SU-DHL-6 (cell line): Measurements from ENCODE around the gene ARPP19.

Source experiments
- H2AFZ ChIP-seq: fragments of 200-600 bp; sonication (generic); 2 replicates; pipeline ENCODE4 v1.6.1; 2014; ENCODE audit warnings: low read depth, mild to moderate bottlenecking, moderate library complexity, mixed read lengths, antibody characterized with exemption, low read length; ENCODE audit not compliant: severe bottlenecking
- H3F3A ChIP-seq: fragments of 200-600 bp; shearing (Covaris generic); 2 replicates; pipeline ENCODE4 v1.6.0; 2016; ENCODE audit warnings: antibody characterized with exemption, mild to moderate bottlenecking; ENCODE audit not compliant: insufficient read depth
- H3K27ac ChIP-seq: fragments of 200-600 bp; sonication (generic); 2 replicates; pipeline ENCODE4 v1.5.1; 2016; ENCODE audit warnings: low read depth, mild to moderate bottlenecking, low read length, moderate library complexity, mixed read lengths
- H3K27me3 ChIP-seq: fragments of 200-600 bp; sonication (generic), shearing (Covaris generic); 2 replicates; pipeline ENCODE4 v1.6.0; 2014; ENCODE audit warnings: mild to moderate bottlenecking, low read length
- H3K36me3 ChIP-seq: fragments of 200-600 bp; sonication (generic); 2 replicates; pipeline ENCODE4 v1.6.1; 2014; ENCODE audit warnings: mild to moderate bottlenecking, low read length, mixed read lengths
- H3K4me2 ChIP-seq: fragments of 300-600, 200-600 bp; shearing (Covaris generic), sonication (generic); 2 replicates; pipeline ENCODE4 v1.6.0; 2014; ENCODE audit warnings: low read length, low read depth, mild to moderate bottlenecking; ENCODE audit not compliant: poor library complexity, severe bottlenecking
- H3K4me3 ChIP-seq: fragments of 200-600 bp; sonication (generic); 2 replicates; pipeline ENCODE4 v1.5.1; 2014; ENCODE audit warnings: antibody characterized with exemption, low read length, mild to moderate bottlenecking, mixed read lengths; ENCODE audit not compliant: insufficient read depth, poor library complexity, severe bottlenecking
- H3K79me2 ChIP-seq: fragments of 200-600 bp; sonication (generic); 2 replicates; pipeline ENCODE4 v1.6.1; 2014; ENCODE audit warnings: mild to moderate bottlenecking, low read length, moderate library complexity; ENCODE audit not compliant: insufficient read depth
- H3K9ac ChIP-seq: fragments of 200-600 bp; sonication (generic); 2 replicates; pipeline ENCODE4 v1.7.0; 2014; ENCODE audit warnings: mild to moderate bottlenecking, low read length
- H3K9me2 ChIP-seq: fragments of 200-600 bp; sonication (generic); replicated peaks from 2 replicates; pipeline ENCODE4 v1.6.1; 2014; ENCODE audit warnings: low read length; ENCODE audit not compliant: insufficient read depth
- H3K9me3 ChIP-seq: fragments of 200-600 bp; sonication (generic); 2 replicates; pipeline ENCODE4 v1.6.1; 2014; ENCODE audit warnings: low read length, mixed read lengths; ENCODE audit not compliant: insufficient read depth
- H4K20me1 ChIP-seq: fragments of 200-600 bp; sonication (generic); 2 replicates; pipeline ENCODE4 v1.6.1; 2014; ENCODE audit warnings: low read depth, mild to moderate bottlenecking, antibody characterized with exemption, low read length, moderate library complexity, mixed read lengths
- EZH2phosphoT487 ChIP-seq: fragments of 200-600 bp; sonication (generic), shearing (Covaris generic); conservative IDR thresholded peaks from 2 replicates; pipeline ENCODE4 v1.6.1; 2018; ENCODE audit warnings: mild to moderate bottlenecking, antibody characterized with exemption, low read length, moderate library complexity, mixed read lengths
- TF ChIP-seq, protein P1 (sequence below): fragments of 200-600 bp; sonication (generic); IDR thresholded peaks from one replicate; pipeline ENCODE4 v1.5.1; 2017; ENCODE audit warnings: antibody characterized with exemption, mild to moderate bottlenecking, low read length, moderate library complexity; ENCODE audit not compliant: insufficient read depth, poor library complexity, severe bottlenecking

Gene ARPP19

DNA sequence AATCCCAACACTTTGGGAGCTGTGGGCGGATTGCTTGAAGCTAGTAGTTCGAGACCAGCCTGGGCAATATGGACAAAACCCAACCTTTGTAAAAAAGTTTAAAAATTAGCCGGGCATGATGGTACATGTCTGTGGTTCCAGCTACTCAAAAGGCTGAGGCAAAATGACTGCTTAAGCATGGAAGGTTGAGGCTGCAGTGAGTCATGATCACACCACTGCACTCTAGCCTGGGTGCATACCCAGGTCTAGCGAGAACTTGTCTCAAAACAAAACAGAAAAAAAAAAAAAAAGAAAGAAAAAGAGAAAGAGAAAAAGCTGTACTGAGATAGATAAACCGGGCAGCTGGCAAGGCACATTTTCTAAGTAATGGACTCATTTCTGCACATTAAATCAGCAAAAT is 10.6 kb downstream of the ARPP19 start:
- no peaks in the 10 kb centered on the region for H3K9me3 ChIP-seq
- no peak overlapping the region for H3K27ac ChIP-seq
- no peaks in the 10 kb centered on the region for H3K27me3 ChIP-seq
- H4K20me1 ChIP-seq: peaks cover 37% of the 10 kb centered on the region
- TF ChIP-seq EZH2phosphoT487: no peak
- TF ChIP-seq, protein P1, sequence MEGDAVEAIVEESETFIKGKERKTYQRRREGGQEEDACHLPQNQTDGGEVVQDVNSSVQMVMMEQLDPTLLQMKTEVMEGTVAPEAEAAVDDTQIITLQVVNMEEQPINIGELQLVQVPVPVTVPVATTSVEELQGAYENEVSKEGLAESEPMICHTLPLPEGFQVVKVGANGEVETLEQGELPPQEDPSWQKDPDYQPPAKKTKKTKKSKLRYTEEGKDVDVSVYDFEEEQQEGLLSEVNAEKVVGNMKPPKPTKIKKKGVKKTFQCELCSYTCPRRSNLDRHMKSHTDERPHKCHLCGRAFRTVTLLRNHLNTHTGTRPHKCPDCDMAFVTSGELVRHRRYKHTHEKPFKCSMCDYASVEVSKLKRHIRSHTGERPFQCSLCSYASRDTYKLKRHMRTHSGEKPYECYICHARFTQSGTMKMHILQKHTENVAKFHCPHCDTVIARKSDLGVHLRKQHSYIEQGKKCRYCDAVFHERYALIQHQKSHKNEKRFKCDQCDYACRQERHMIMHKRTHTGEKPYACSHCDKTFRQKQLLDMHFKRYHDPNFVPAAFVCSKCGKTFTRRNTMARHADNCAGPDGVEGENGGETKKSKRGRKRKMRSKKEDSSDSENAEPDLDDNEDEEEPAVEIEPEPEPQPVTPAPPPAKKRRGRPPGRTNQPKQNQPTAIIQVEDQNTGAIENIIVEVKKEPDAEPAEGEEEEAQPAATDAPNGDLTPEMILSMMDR: no peak
- no peak overlapping the region for H3K4me3 ChIP-seq
- no peaks in the 10 kb centered on the region for H3K9me2 ChIP-seq
- peaks cover 12% of the 10 kb centered on the region; the same call in 1 of the 2 replicates for H3F3A ChIP-seq
- peaks cover 90% of the 10 kb centered on the region for H3K79me2 ChIP-seq
- no peak overlapping the region for H3K4me2 ChIP-seq
- no peak overlapping the region for H2AFZ ChIP-seq
- peaks cover 45% of the 10 kb centered on the region for H3K36me3 ChIP-seq
- no peak overlapping the region for H3K9ac ChIP-seq

DNA sequence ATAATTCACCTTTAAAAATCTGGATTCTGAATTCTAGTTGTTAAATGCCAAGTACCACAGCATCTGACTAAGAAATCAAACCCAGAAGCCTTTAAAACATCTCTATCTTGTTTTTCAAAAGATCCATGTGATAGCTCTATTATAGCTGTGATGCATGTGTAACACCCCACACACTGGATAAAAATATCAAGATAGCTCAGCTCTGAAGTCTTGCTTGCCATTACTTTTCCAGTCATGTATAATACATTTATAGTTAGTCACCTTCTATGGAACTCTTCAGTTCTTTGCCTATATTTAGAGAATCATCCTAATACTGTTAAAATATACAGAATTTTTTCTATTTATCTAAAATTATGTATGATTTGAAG is 11.6 kb downstream of the ARPP19 start:
- H3K79me2 ChIP-seq: peaks cover 82% of the 10 kb centered on the region
- peaks cover 43% of the 10 kb centered on the region for H3K36me3 ChIP-seq
- no peak overlapping the region for H3K27ac ChIP-seq
- H3F3A ChIP-seq: peaks cover 12% of the 10 kb centered on the region; the same call in 1 of the 2 replicates
- no peaks in the 10 kb centered on the region for H3K27me3 ChIP-seq
- no peak overlapping the region for H3K4me2 ChIP-seq
- peaks cover 36% of the 10 kb centered on the region for H4K20me1 ChIP-seq
- H3K9me3 ChIP-seq: no peaks in the 10 kb centered on the region
- H3K9ac ChIP-seq: no peak overlapping the region
- TF ChIP-seq EZH2phosphoT487: no peak
- TF ChIP-seq, protein P1: no peak
- no peak overlapping the region for H2AFZ ChIP-seq
- no peak overlapping the region for H3K4me3 ChIP-seq
- no peaks in the 10 kb centered on the region for H3K9me2 ChIP-seq

DNA sequence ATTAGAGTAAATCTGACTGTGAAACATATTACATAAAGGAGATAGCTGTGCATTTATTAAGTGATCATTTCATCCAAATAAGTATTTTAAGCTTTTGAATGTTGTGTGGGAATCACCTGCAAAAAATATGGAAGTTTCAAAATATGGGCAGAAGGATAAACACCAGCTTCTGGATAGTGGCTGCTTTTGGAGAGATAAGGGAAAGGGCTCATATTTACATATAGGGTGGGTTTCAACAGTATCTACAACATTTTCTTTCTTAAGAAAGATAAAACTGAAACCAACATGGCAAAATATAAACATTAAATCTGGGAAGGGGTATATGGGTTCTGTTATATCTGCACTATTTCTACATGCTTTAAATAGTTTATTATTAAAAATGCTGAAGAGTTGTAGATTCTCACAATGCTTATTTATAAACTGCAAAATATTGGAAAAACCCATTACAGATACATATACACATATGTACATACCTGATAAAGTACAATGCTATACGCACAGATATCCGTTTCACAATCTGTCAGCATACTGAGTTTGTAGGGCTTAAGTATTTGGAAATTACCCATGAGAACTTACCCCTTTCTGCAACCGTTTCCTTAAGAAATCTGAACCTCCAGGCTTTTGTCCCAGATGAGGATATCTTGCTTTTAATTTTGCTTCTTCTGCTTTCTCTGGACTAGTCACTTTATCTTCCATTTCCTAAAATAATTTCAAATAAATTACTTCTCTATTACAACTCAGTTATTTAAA is 12.1 kb downstream of the ARPP19 start:
- Histone ChIP-seq H3K4me3 (no peak overlapping the region), H3K4me2 (no peak overlapping the region), H3K9ac (no peak overlapping the region), H2AFZ (no peak overlapping the region), H4K20me1 (peaks cover 36% of the 10 kb centered on the region), H3K36me3 (peaks cover 44% of the 10 kb centered on the region), H3K27me3 (no peaks in the 10 kb centered on the region), H3K9me3 (no peaks in the 10 kb centered on the region), H3K79me2 (peaks cover 77% of the 10 kb centered on the region), H3F3A (peaks cover 12% of the 10 kb centered on the region; the same call in 1 of the 2 replicates), H3K9me2 (no peaks in the 10 kb centered on the region), H3K27ac (no peak overlapping the region)
- no peak for TF ChIP-seq EZH2phosphoT487
- TF ChIP-seq, protein P1: no peak
